Testis (tissue), 2 donors: Measurements from ENCODE around the gene PDGFRB.

ENCODE experiments used
- CTCF ChIP-seq, 3 experiments: fragments of 450-650 bp in 2 of 3; fragments of 200-600 bp in 1 of 3; sonication (generic) in 1 of 3; IDR thresholded peaks; one replicate each; pipeline ENCODE4 v1.5.1; 2016 to 2019; ENCODE audit warnings: antibody characterized with exemption in 3 of 3, mild to moderate bottlenecking in 2 of 3, moderate library complexity in 1 of 3
- POLR2A ChIP-seq: fragments of 450-650 bp; IDR thresholded peaks from one replicate; pipeline ENCODE4 v1.6.1; 2017; ENCODE audit warnings: antibody characterized with exemption, mild to moderate bottlenecking, moderate library complexity

- TF ChIP-seq CTCF (IDR thresholded peaks at IDR 0.05) (no peak), POLR2A (no peak)
Observed at GRCh38 chr5:150167512-150167850, 11.8 kb upstream of the PDGFRB start.
